Activated naive CD8-positive, alpha-beta T cell treated with anti-CD3 and anti-CD28 coated beads for 36 hours (primary cell): Measurements from ENCODE around the gene SRSF12. TPM values are rescaled to one million over a fixed set of nuclear protein-coding genes. Genes with fewer than 3 reads are reported as not detected.

ENCODE experiments used
- DNase-seq: peaks from one replicate; pipeline ENCODE4 v3.0.0; 2021
- H3K27ac Mint-ChIP-seq: one replicate; pipeline ENCODE4 v1.8.0; 2022; ENCODE audit warnings: mild to moderate bottlenecking, moderate library complexity, mixed read lengths
- H3K27me3 Mint-ChIP-seq: one replicate; pipeline ENCODE4 v1.8.0; 2022; ENCODE audit warnings: mild to moderate bottlenecking, mixed read lengths
- H3K36me3 Mint-ChIP-seq: one replicate; pipeline ENCODE4 v1.8.0; 2021; ENCODE audit warnings: mild to moderate bottlenecking, mixed read lengths
- H3K4me1 Mint-ChIP-seq: one replicate; pipeline ENCODE4 v1.8.0; 2021; ENCODE audit warnings: mixed read lengths
- H3K4me3 Mint-ChIP-seq: one replicate; pipeline ENCODE4 v1.8.0; 2022; ENCODE audit warnings: mild to moderate bottlenecking, moderate library complexity, mixed read lengths
- H3K9me3 Mint-ChIP-seq: one replicate; pipeline ENCODE4 v1.8.0; 2022; ENCODE audit warnings: mixed read lengths
- total RNA-seq, 2 experiments: library from RNA; stranded (reverse); gene quantifications; one replicate each; pipeline ENCODE4 v1.2.3, GENCODE V29; 2021

The SRSF12 gene
- under 1 TPM; 0.74 to 0.78 TPM for total RNA-seq

DNA sequence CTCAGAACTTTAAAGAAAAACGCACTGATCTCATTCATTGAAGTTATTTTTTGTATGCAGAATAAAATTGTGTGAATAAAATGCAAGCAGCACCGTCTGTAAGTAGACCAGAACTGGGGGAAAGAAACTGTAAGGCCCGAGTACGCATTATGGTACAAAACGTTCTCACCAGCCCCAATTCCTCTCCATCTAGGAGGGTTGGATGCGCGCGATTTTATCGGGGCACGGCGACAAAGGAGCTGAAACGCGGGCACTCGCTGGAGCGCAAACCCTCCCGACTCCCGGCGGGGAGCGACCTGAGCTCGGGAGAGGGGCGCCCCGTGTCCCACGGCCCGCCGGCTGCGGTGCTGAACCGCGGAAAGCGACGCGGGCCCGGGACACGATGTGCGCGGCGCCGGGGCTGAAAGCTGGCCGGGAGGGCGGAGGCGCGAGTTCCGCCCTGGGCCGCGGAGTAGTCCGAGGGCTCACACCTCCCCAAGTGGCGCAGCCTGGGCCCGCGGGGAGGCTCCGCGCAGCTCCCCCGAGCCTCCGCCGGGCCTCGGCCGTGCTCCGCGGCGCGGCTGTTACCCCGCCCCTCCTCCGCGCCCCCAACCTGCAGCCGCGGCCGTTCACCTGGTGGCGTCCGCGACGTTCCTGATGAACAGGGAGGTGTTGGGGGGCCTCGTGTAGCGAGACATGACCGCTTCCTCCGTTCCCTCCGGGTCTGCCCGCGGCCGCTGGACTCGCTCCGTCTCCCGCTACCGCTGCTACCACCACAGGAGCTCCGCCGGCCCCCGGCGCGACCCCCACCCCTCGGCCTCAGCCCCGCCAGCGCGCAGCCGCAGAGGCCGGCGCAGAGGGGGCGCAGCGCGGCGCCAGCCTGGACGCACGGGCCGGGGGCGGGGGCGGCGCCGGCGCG lies at the start of gene SRSF12:
TSS of gene SRSF12 (minus strand) at position 861 of the 898 bp plus-strand sequence. CDS start at position 677, 184 bp downstream.
- DNase-seq = peak; percentile 57
- H3K27me3 Mint-ChIP-seq = peaks cover 15% of the 10 kb centered on the region
- peaks cover 6% of the 10 kb centered on the region for H3K4me1 Mint-ChIP-seq
- H3K4me3 Mint-ChIP-seq = peak within 1 kb of the TSS; percentile 77
- peaks cover 5% of the 10 kb centered on the region for H3K9me3 Mint-ChIP-seq
- no peaks in the 10 kb centered on the region for H3K36me3 Mint-ChIP-seq
- no peak within 1 kb of the TSS for H3K27ac Mint-ChIP-seq

DNA sequence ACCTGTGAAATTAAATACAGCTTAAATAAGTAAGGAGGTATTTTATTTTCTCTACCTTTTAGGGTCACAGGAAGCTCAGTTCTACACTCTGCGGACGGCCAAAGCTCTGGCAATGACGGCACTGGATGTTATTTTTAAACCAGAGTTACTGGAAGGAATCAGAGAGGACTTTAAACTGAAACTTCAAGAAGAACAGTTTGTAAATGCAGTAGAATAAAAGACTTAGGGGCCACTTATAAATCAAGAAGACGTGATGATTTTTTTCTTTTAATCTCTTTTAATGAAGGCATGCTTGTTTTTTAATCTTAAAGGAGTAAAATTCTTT lies 44.1 kb upstream of the SRSF12 start:
- Mint-ChIP-seq H3K27me3 (no peaks in the 10 kb centered on the region), H3K4me1 (no peaks in the 10 kb centered on the region), H3K9me3 (no peaks in the 10 kb centered on the region), H3K27ac (no peak overlapping the region), H3K4me3 (no peak overlapping the region), H3K36me3 (peaks cover 18% of the 10 kb centered on the region)
- DNase-seq = no peak

DNA sequence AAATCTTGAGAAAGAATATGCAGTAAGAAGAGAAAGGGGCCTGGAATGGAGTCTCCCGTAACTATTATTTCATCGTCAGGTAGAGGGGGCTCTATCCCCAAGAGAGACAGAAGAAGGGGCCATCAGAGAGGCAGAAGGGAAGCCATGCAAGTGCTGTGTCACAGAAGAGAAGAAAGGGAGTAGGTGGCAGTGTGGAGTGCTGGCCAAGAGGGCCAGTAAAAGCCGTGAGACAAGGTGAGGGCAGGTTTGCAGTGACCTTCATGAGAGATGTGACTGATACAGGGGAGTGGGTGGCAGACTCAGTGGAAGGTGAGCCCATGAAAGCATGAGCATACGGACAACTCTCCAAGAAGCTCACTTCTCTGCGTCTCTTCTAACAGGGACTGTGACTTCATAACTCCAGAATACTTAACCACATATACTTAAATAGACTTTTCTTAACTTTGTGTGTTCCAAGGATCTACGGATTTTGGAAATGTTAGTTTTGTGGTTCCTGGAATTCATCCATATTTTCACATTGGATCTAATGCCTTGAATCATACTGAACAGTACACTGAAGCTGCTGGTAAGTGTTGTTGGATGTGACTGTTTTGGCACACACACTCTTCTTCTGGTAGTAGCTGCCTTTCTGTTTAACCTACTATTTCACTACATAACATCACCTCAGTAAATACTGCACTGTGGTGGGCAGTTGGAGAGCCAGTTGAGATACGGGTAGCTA lies 43.6 kb upstream of the SRSF12 start:
- Mint-ChIP-seq H3K27me3 (no peaks in the 10 kb centered on the region), H3K4me1 (no peaks in the 10 kb centered on the region), H3K4me3 (no peak overlapping the region), H3K27ac (peak overlapping the region; percentile 14), H3K36me3 (peaks cover 18% of the 10 kb centered on the region), H3K9me3 (no peaks in the 10 kb centered on the region)
- DNase-seq = no peak

DNA sequence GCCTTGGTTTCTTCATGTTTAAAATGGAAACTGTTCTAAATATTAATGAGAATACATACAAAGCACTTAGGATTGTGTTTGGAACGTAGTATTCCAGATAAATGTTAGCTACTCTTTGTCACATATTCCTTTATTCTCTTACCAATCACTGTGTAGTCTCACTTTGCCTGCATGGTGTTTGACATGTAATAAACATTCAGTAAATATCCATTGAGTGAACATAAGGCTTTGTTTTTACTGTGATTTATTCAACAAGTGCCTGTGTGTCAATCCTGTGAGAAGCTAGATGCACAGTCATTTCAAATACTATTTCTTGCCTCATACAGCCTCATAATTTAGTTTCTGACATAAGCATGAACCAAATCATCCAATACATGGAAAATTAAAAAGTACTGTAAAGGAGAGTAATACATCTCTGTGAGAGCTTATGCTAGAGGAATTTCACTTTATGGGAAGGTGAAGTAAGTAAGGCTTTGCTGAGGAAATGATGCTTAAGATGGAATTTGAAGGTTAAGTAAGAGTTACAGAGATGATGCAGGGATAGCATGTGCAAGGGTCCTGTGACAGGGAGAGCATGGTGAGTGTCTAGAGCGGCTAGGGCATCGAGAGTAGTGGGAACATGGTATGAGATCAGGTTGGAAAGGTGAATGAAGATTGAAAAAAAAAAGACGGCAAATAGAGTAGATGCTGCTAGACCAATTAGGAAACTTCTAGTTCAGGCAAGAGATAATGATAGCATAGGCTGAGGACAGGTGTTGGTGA lies 42.6 kb upstream of the SRSF12 start:
- peaks cover 18% of the 10 kb centered on the region for H3K36me3 Mint-ChIP-seq
- no peaks in the 10 kb centered on the region for H3K4me1 Mint-ChIP-seq
- H3K9me3 Mint-ChIP-seq = no peaks in the 10 kb centered on the region
- DNase-seq = no peak
- no peak overlapping the region for H3K4me3 Mint-ChIP-seq
- H3K27ac Mint-ChIP-seq = no peak overlapping the region
- no peaks in the 10 kb centered on the region for H3K27me3 Mint-ChIP-seq

DNA sequence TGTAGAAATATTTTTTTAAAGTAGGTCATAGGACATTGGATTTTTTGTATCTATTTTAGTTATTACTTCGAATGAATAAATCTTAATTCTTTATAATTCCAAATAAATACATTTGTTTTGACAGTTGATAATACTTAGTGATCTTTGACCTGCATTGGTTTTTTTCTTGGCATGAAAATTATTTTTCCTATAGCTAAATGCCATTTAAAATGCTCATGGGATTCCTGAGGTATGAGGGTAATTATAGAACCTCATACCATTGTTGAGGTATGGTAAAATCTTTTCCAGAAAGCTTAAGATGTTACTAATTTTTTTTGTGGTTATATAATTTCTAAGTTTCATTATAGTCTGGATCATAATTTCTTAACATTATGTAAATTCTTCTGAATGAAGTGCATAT lies 36.3 kb upstream of the SRSF12 start:
- no peaks in the 10 kb centered on the region for H3K27me3 Mint-ChIP-seq
- DNase-seq = no peak
- no peak overlapping the region for H3K4me3 Mint-ChIP-seq
- H3K27ac Mint-ChIP-seq = no peak overlapping the region
- no peaks in the 10 kb centered on the region for H3K9me3 Mint-ChIP-seq
- H3K4me1 Mint-ChIP-seq = peaks cover 5% of the 10 kb centered on the region
- peaks cover 20% of the 10 kb centered on the region for H3K36me3 Mint-ChIP-seq

DNA sequence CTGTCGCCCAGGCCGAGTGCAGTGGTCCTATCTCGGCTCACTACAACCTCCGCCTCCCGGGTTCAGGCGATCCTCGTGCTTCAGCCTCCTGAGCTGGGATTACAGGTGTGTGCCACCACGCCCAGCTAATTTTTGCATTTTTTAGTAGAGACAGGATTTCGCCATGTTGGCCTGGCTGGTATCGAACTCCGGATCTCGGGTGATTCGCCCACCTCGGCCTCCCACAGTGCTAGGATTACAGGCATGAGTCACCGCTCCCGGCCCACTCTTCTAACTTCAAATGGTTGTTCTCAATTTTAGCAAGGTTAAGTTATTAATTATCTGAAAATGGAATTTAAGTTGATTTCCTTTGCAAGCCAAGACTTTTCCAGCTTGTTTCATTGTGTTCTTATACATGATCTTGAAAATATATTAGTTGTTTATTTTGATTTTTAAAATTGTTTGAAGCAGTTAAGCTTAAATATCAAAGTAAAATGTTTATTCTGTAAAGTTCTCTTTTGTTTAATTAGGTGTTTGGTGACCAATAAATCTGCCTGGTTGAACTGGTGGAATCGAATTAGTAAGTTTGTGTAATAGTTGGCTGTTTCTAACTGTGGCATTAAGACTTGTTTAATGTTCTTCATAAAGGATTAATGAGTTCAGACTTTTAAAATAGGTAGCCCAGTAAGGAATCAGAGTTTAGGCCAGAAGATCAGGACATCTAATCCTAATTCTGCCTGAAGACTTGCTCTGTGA lies 30.3 kb upstream of the SRSF12 start:
- DNase-seq = peak; percentile 23
- no peak overlapping the region for H3K27ac Mint-ChIP-seq
- peaks cover 27% of the 10 kb centered on the region for H3K4me1 Mint-ChIP-seq
- peak overlapping the region; percentile 67 for H3K4me3 Mint-ChIP-seq
- H3K27me3 Mint-ChIP-seq = no peaks in the 10 kb centered on the region
- H3K9me3 Mint-ChIP-seq = no peaks in the 10 kb centered on the region
- H3K36me3 Mint-ChIP-seq = peaks cover 23% of the 10 kb centered on the region

DNA sequence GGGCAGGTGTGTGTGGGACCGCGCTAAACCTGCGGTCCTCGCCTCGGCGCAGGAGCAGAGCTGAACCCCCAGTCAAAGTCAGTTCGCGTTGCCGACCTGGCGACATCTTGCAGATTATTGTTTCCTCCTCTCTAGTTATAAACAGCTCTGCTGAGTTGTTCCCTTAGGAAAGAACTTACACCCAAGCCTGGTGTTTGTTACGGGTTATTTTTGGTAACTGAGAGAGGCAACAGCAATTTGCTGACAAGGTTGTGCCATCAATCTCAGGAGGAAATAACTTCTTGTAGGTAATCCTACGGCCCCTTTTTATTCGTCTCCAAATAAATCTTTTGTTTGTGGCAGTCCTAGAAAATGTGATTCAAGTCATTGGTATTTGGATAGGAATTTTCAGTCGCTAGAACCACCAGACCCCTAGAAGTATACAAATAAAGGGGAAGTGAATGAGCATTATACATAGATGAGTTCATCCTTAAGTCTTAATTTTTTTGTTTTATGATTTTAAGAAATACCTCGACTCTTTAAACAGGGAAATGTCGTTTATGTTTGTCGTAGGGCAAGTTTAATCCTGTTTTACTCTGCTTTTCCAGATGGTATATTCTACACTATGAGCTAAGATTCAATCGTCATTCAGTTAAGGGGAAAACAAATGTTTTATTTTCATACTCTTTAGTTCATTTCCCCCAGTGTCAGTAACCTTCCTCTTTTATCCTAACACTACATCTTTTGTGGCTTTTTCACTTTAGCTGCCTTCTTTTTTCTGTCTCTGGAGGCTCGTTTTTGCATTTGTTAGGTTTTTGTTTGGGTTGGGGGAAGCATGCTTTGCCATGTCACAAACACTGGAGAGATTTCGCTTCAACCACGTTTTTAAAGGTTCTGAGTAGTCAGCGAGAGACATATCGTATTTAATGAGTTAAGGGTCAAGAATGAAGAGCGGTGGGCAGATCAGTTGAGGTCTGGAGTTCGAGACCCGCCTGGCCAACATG lies 29.1 kb upstream of the SRSF12 start:
- no peaks in the 10 kb centered on the region for H3K9me3 Mint-ChIP-seq
- peaks cover 27% of the 10 kb centered on the region for H3K4me1 Mint-ChIP-seq
- no peaks in the 10 kb centered on the region for H3K27me3 Mint-ChIP-seq
- H3K36me3 Mint-ChIP-seq = peaks cover 19% of the 10 kb centered on the region
- H3K27ac Mint-ChIP-seq = peak overlapping the region; percentile 86
- no peak for DNase-seq
- H3K4me3 Mint-ChIP-seq = peak overlapping the region; percentile 87

DNA sequence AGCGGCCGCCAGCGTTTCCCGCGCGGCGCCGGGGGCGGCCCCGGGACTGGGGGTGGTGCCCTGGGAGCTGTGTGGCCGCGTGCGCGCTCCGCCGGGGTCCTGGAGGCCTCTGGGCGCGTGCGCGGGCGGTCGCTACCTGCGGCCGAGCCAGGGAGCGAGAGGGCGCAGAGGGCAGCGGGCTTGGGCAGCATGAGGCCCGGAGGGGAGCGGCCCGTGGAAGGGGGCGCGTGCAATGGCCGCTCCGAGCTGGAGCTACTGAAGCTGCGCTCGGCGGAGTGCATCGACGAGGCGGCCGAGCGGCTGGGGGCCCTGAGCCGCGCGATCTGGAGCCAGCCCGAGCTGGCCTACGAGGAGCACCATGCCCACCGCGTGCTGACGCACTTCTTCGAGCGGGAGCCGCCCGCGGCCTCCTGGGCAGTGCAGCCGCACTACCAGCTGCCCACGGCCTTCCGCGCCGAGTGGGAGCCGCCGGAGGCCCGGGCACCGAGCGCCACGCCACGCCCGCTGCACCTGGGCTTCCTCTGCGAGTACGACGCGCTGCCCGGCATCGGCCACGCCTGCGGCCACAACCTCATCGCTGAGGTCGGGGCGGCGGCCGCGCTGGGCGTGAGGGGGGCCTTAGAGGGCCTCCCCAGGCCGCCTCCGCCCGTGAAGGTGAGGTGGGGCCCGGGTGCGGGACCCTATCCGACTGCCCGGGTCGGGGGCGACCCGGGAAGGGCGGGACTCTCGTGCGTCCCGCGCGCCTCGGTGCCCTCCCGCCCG lies 28.3 kb upstream of the SRSF12 start, which contains the start of gene PM20D2:
TSS of gene PM20D2 (plus strand) at position 100 of the 762 bp plus-strand sequence. CDS start at position 190, 90 bp downstream.
- Mint-ChIP-seq H3K4me1 (peaks cover 27% of the 10 kb centered on the region), H3K27ac (peak within 1 kb of the TSS; percentile 98), H3K36me3 (peaks cover 15% of the 10 kb centered on the region), H3K4me3 (peak within 1 kb of the TSS; percentile 87), H3K27me3 (no peaks in the 10 kb centered on the region), H3K9me3 (no peaks in the 10 kb centered on the region)
- peak; percentile 88 for DNase-seq

DNA sequence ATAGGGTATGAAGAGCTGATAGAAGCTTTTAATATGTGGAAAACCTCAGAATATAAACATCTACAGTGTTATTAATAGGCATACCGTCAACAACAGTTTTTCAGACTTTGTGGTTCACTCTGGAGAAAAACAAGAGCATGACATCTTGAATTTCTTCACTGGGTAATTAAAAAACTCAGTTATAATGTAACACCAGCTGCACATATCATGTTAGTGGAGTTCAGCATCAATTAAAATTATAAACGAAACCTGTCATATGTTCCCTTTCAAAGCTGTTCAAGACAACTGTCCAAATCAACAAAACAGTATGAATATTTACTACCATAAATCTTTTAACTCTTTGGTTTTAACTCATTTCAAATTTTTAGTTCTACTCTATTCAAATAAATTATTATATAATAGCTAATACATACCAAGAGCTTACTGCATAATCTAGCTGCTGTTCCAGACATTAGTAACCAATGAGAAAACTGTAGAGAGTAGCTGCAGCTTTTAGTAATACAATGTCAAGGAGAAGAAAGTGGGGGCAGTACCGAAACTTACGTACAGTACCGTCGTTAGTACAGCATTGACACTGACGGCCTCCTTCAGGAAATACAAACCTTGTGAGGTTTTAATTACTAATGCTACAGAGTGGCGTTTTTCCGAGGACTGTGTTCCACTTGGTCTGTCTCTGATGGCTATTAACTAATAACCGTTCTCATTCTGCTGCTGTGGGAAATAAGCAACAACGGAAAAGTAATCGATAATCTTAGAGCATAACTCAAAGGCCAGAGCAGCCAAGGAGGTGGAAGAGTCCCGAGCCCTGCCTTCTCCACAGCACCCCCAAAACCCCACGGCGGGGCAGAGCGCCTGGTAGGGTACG lies 27.5 kb upstream of the SRSF12 start:
- peak overlapping the region; percentile 98 for H3K27ac Mint-ChIP-seq

DNA sequence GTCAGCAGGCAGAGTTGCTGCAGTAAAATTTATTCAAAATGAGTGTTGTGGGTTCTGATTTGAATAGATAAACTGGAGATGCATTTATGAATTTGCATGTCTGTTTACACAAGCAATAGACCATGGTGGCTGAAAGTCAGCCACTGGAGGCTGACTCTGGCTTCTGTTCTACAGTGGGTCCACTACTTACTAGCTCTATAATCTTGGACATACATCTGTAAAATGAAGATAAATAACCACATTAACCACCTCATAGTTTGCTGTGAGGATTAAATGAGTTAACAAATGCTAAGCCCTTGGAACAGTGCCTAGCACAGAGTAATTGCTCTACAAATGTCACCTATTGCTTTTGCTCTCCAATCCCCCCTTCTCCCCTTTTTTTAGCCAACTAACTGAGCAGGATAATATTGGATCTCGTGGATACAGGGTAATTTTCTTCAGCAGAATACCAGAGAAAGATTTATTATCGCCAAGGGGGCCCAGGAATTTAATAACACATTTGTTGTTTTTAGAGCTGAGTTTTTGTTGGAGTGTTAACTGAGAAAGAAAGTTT lies 26.6 kb upstream of the SRSF12 start:
- Mint-ChIP-seq H3K27me3 (no peaks in the 10 kb centered on the region), H3K36me3 (peaks cover 14% of the 10 kb centered on the region), H3K27ac (peak overlapping the region; percentile 31), H3K9me3 (no peaks in the 10 kb centered on the region), H3K4me1 (peaks cover 23% of the 10 kb centered on the region), H3K4me3 (peak overlapping the region; percentile 4)
- no peak for DNase-seq

More for the DNA sequence above, 27.5 kb upstream of the SRSF12 start:
- Mint-ChIP-seq H3K4me1 (peaks cover 27% of the 10 kb centered on the region), H3K4me3 (peak overlapping the region; percentile 85), H3K36me3 (peaks cover 15% of the 10 kb centered on the region), H3K27me3 (no peaks in the 10 kb centered on the region), H3K9me3 (no peaks in the 10 kb centered on the region)
- DNase-seq = no peak

DNA sequence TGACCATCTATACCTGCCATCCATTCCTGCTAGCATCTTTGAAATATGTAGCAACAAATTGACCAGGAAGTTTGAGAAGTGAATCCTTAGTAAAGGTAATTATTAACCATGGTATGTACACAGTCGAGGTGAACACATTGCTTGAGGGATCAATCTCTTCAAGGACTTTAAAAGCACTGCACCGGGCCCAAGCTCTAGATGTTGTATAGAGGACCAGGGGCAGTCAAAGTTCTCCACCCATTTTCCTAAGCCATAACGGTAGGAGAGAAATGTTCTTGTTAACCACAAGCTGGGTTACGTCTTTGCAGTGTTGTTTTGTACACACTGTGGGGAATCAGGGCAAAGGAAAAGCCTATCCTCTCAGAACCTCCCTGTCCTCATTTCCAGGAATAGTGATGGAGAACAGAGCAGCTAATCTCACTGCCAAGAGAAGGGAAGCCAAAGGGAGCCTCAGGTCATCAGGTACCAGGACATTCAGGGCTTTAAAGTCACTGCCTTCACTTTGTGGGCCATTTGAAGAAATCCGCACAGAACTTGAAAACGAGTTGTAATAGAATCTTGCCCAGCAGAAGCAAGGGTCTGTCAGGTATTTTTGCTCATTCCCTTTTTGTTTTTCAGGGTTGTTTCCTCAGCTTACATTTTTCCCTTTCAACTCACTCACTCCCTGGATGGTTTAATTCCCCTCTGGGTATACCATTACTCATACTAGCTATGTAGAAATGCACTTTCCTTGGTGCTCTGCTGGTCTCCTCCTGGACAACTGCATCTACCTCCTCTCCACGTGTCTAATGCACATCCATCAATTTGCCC lies 22.7 kb upstream of the SRSF12 start:
- H3K27me3 Mint-ChIP-seq = no peaks in the 10 kb centered on the region
- no peaks in the 10 kb centered on the region for H3K9me3 Mint-ChIP-seq
- H3K36me3 Mint-ChIP-seq = no peaks in the 10 kb centered on the region
- no peak for DNase-seq
- H3K4me3 Mint-ChIP-seq = no peak overlapping the region
- H3K4me1 Mint-ChIP-seq = peaks cover 7% of the 10 kb centered on the region
- no peak overlapping the region for H3K27ac Mint-ChIP-seq
